ENCODE results near the gene PTCD3. TPM values are rescaled to one million over a fixed set of nuclear protein-coding genes. Genes with fewer than 3 reads are reported as not detected.

The PTCD3 gene
- total RNA-seq, 2 donors from 2014 or later: 64.1 to 95.1 TPM

Small RNAs within 50 kb of the gene (small RNA-seq; reads per million reads assigned to genes)
- gene RF00019 (0 reads per million in 2 donors), gene SNORD94 (12,547 to 29,019 reads per million in 2 donors)

Other genes starting within 250 kb of the PTCD3 start
- 10 to 100 TPM; 24.7 to 38.6 TPM for gene ST3GAL5, start 217.2 kb upstream of the PTCD3 start, total RNA-seq
- gene POLR1A, start 349 bp upstream of the PTCD3 start, total RNA-seq: 10 to 100 TPM; 13.0 to 27.4 TPM
- gene IMMT, start 89.2 kb downstream of the PTCD3 start, total RNA-seq: 10 to 100 TPM; 32.6 to 52.5 TPM
- gene MRPL35, start 93.2 kb downstream of the PTCD3 start, total RNA-seq: 10 to 100 TPM; 20.7 to 24.7 TPM
- 100 to 1,000 TPM in 1 of 2 donors, 1 to 10 TPM in 1; 6.6 to 224 TPM for gene REEP1, start 231.4 kb downstream of the PTCD3 start, total RNA-seq

Measured in prostate gland (tissue), 2 donors.